HL-60/S4 treated with retinoic acid at 250 ng/mL for 4 days and 3 days (cell line): ENCODE data around the gene NOL4L.
"Not testable (repeated sequence)": the region's sequence is repeated elsewhere in the genome, so short reads cannot be mapped to it uniquely, and the experiment has no call there.

Source experiments
- in situ Hi-C: fragments of 300-500 bp; cut with MboI; formaldehyde crosslinking; loops from 2 replicates; pipeline ENCODE4 v1.7.0; 2022; ENCODE audit warnings: low sequenced_read_pairs

The NOL4L gene

DNA sequence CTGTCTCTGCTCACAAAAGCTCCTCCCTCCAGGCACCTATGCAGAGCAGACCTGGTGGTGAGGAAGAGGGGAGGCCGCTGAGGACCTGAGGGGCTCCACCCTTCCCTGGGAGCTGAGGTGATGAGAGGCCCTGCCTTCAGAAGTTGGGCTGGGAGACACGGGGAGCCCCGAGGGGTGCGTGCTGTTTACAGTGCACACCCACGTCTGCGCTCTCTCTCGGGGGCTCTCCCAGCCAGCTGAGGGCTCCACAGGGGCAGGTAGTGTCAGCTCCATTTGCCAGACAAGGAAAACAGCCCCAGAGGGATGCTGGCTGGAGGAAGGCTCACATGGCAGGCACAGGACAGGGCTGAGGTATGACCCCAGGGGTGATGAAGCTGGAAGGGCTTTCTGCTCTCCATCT lies 13.5 kb upstream of the NOL4L start:
- in situ Hi-C loops: no loop called here

- in situ Hi-C loops: no loop called here
Observed at GRCh38 chr20:32597714-32598113, 12.6 kb upstream of the NOL4L start.

DNA sequence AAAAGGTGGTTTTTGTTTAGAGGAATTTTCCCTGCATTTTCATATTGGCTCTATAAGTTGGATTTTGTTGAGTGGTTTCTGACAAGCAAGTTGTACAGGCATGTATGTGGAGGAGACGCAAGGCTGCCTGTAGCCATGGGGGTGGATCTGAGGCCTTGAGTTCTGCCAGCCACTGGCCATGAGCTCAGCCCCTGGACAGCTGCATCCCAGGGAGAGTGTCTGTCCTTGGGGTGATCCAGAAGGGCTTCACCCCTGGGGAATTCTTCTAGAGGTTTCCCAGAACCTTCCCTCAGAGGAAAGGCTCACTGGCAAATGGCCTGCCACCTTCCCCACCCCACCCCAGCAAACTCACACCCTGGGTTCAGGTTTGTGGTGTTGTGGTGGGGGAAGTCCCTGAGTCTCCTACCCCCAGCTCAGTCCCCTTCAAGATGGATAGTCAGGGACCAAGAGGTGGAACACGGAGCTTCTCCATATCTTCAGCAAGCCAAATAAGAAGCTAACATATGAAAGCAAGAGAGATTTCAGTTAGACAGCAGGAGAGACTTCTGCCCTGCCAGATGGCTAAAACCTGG lies 11.6 kb upstream of the NOL4L start:
- in situ Hi-C loops: no loop called here

DNA sequence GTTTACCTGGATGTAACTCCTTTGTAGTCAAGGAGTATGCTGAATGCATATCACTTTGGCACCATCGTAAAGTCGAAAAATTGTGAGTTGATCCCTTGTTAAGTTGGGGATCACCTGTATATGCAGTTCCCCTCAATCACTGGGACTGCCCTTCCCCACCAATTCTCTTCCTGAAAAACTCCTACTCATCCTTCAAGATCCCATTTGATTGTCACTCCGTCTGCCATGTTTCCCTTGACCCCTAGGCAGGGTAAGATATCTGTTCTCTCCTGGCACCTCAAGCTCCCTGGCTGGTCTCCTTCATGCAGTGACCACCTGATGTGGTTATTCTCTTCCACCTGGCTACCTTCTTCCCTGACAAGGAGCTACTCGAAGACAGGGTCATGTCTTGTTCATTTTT lies 10.0 kb upstream of the NOL4L start:
- in situ Hi-C loops: no loop called here

- in situ Hi-C loops: not testable (repeated sequence)
Observed at GRCh38 chr20:32594669-32595068, 9.5 kb upstream of the NOL4L start.

GRCh38 chr20:32594204-32594603 lies 9.1 kb upstream of the NOL4L start:
- in situ Hi-C loops: no loop called here

DNA sequence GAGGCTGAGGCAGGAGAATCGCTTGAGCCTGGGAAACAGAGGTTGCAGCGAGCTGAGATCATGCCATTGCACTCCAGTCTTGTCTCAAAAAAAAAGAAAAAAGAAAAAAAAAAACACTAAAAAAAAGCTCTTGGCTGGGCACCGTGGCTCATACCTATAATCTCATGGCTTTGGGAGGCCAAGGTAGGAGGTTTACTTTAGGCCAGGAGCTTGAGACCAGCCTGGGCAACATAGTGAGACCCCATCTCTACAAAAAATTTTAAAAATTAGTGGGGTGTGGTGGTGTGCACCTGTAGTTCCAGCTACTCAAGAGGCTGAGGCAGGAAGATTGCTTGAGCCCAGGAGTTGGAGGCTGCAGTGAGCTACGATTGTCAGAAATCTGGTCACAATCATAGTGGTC lies 7.5 kb upstream of the NOL4L start:
- in situ Hi-C loops: not testable (repeated sequence)

DNA sequence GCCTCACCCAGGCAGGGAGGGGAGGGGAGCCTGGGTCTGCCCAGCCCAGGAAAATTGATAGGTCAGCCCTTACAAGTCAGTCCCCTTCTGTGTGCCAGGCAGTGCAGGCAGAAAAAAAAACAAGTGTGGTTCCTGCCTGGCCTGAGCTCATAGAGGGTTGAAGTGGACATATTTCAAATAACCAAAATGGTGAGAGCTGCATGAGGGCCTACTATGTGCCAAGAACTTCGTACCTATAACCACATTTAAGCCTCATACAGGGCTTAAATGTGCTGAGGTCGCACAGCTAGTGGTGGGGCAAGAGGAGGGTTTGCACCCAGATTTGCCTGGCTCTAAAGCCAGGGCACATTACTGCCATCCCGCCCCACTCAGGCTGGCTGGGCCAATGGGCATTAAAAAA lies 6.9 kb upstream of the NOL4L start:
- in situ Hi-C loops: no loop called here

DNA sequence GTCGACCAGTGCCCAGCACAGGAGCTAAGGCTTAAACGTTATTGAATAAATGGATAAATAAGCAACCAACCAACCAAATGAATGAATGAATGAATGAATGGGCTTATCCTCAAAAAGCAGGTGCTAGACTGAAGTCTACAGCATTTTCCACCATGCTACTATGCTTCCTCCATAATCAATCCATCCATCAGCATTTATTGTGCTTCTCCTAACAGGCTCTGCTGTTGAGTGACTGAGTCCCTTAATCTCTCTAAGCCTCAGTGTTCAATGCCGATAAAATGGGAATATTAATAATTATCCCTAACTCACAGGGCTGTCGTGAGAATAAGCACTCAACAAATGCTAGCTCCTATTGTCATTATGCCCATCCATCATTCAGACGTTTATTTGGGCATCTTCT lies 4.6 kb upstream of the NOL4L start:
- in situ Hi-C loops: no loop called here

- in situ Hi-C loops: no loop called here
Observed at GRCh38 chr20:32589256-32589655, 4.1 kb upstream of the NOL4L start.

DNA sequence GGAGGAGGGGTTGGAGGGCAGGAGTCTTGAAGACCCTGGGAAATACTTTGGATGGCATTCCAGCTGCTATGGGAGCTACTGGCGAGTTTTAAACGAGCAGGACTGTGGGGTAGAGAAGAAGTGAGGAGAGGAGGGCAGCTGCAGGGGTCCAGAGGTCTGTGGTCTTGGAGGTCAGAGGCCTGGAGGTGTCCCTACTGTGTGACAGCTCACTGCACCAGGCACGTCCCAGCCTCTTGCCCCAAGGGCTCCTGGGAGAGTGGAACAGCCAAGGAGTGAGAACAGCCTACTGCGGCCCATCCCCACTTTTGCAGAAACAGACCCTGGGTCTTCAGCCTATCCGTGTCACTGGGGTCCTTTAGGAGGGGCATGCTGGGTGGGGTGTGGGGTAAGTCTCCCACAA lies 2.9 kb upstream of the NOL4L start:
- in situ Hi-C loops: no loop called here

GRCh38 chr20:32586291-32586690 lies 1.2 kb upstream of the NOL4L start:
- in situ Hi-C loops: no loop called here

DNA sequence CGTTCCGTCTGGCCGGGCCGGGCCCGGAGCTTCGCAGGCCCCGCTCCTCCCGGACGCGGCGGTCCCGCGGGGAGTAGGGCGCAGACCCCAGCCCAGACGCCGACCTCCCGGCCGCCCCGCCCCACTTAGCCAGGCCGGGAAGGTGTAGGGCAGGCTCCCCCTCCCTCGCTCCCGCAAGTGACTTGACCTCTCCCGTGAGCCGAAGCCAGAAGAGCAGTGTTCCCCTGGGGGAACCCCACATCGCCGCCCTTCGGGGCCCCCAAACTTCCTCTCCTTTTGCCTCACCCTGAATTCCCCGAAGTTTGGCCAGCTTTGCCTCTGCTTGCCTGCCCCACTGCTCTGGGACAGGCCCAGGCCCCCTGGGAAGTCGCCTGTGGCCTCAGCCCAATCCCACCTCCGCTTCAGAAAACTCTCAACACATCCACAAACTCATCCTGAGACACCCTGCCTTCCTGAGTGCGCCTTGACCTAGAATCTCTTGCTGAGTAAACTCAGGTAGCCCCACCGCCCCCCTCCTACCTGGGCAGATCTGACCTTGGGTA lies 524 bp upstream of the NOL4L start:
- in situ Hi-C loops: no loop called here

- in situ Hi-C loops: no loop called here
Observed at GRCh38 chr20:32583581-32584070, 1.5 kb downstream of the NOL4L start.

DNA sequence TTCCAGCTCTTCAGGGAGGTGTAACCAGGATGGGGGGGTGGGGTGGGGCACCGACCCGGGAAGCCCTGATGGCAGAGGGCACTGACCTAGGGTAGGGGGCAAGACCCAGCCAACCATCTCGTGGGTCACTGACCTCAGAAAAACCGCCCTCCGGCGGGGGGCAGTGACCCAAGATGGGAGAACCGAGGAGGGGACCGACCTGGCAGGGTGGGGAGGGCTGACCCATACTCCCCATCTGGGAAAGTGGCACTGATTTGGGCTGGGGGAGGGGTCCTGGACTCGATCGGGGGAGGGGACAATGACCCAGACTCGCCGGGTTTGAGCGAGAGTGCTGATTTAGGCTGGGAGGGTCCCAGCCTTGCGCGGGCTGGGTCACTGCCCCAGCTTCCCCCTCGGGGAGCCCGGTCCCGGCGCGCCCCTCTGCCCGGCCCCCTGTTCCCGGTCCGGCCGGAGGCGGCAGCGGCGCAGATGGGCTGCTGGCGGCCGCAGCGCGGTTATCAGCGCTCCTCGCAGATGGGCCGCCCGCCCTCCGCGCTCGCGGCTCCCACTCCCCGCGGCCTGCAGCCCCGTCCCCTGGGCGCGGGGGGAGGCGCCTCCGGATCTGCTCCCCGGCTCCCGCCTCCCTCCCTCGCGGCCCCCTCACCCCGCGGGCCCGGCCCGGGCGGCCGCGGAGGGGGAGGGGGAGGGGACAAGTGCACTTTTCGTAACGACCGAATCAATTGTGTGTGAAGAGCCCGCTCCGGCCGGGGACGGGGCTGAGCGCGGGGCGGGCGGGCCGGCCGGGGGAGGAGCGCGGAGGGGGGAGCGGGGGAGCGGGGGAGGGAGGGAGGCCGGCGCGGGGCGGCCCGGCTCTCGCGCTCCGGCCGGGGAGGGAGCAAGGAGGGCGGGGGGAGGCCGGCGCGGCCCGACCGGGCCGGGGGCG lies 2.2 kb downstream of the NOL4L start:
- in situ Hi-C loops: no loop called here

GRCh38 chr20:32581839-32582658 lies 3.1 kb downstream of the NOL4L start:
- in situ Hi-C loops: no loop called here

GRCh38 chr20:32580970-32581838 lies 3.9 kb downstream of the NOL4L start:
- in situ Hi-C loops: no loop called here

DNA sequence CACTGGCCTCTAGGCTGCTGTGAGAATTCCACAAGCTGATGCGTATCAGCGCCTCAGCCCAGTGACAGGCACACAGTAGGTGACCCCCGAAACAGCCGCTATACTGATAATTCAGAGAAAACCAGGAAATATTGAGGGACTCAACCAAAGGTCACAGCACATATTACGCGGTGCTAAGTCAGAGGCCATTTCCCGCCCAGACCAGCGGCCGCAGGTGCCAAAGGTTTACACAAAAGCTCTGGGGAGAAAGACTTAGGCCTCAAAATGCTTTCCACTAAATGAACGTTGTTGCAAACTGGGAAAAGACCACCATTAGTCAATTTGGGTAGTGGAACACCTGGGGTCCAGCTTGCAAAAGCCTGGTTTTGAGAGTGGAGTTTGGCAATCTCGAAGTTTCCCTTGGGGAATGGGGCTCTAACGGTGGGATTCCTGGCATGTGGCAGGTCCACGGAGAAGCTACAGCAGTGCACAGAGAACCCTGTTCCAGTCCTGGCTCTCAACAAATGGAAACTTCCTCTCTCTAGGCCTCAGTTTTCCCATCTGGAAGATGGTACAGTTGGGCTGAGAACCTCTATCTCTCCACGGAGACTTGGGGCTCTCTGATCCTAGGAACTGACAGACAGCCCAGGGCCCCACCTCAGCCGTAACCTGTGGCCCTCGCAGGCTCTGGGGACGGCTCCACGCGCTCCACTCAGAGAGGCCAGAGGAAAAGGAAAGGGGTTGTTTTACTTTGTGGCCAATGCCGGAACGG lies 4.7 kb downstream of the NOL4L start:
- in situ Hi-C loops: no loop called here

GRCh38 chr20:32578840-32579390 lies 6.2 kb downstream of the NOL4L start:
- in situ Hi-C loops: no loop called here
